ENCODE measurements around the gene MAP3K3.

Gene MAP3K3

DNA sequence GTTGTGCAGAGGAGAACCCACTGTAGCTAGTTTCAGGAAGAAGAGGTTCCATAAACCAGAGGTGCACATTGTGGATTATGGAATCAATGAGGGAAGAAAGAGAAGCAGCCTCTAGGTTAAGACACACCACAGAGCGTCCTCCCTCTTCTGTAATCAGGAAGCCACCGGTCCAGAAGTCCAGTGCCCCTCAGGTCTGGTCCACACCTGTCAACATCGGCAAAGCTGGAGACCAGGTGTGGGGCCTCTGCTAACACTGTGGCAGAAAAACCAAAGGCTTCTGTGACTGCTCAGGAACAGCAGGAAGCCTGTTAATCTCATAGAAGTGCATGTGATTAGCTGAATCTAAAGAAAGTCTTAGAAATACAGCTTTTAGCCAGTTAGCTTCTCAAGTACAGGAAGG, 54.4 kb downstream of the MAP3K3 start:
- no peak for DNase-seq (ENCODE audit: low read depth in 2 of 2)
- TF ChIP-seq, protein P1, sequence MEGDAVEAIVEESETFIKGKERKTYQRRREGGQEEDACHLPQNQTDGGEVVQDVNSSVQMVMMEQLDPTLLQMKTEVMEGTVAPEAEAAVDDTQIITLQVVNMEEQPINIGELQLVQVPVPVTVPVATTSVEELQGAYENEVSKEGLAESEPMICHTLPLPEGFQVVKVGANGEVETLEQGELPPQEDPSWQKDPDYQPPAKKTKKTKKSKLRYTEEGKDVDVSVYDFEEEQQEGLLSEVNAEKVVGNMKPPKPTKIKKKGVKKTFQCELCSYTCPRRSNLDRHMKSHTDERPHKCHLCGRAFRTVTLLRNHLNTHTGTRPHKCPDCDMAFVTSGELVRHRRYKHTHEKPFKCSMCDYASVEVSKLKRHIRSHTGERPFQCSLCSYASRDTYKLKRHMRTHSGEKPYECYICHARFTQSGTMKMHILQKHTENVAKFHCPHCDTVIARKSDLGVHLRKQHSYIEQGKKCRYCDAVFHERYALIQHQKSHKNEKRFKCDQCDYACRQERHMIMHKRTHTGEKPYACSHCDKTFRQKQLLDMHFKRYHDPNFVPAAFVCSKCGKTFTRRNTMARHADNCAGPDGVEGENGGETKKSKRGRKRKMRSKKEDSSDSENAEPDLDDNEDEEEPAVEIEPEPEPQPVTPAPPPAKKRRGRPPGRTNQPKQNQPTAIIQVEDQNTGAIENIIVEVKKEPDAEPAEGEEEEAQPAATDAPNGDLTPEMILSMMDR (IDR thresholded peaks at IDR 0.05; ENCODE audit: low read depth, low read length) = no peak
- no peak overlapping the region for H3K4me3 ChIP-seq (replicated peaks in 1 of 2; ENCODE audit: low read depth in 2 of 2, low read length in 2 of 2)

DNA sequence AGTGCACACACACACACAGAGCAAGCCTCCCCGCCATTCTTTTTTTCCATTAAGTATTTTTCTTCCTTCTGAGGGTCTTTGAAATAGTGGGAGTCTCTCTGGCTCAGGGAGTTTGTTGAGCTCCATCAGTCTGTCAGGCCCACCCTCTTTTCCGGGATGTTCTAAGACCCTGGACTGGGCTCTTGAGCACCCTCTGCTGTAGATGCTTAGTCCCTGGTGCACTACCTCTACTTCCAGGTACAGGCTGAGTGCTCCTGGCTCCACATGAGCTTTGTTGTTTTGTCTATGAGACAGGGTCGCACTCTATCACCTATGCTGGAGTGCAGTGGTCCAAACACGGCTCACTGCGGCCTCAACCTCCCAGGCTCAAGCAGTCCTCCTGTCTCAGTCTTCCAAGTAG, 57.0 kb downstream of the MAP3K3 start:
- DNase-seq (ENCODE audit: low read depth in 2 of 2) = no peak
- TF ChIP-seq, protein P1 (IDR thresholded peaks at IDR 0.05; ENCODE audit: low read depth, low read length) = no peak
- no peak overlapping the region for H3K4me3 ChIP-seq (replicated peaks in 1 of 2; ENCODE audit: low read depth in 2 of 2, low read length in 2 of 2)

DNA sequence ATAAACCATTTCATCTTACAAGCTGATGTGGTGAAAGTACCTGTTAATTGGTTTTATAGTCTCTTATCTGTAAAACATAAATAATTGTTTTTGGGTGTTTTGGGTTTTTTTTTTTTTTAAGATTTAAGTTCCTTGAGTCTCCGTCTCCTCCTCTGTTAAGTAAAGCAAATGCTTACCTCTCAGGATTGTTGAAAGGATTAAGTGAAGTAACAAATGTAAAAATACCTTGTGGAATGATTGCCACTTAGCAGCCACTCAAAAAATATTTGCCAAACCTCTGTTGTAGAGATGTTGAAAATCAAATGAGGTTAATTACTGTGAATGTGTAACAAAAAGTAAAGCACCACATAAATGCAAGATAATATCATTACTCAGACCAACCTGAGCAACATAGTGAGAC, 58.5 kb downstream of the MAP3K3 start:
- no peak for DNase-seq (ENCODE audit: low read depth in 2 of 2)
- no peak overlapping the region for H3K4me3 ChIP-seq (replicated peaks in 1 of 2; ENCODE audit: low read depth in 2 of 2, low read length in 2 of 2)
- TF ChIP-seq, protein P1 (IDR thresholded peaks at IDR 0.05; ENCODE audit: low read depth, low read length) = no peak

DNA sequence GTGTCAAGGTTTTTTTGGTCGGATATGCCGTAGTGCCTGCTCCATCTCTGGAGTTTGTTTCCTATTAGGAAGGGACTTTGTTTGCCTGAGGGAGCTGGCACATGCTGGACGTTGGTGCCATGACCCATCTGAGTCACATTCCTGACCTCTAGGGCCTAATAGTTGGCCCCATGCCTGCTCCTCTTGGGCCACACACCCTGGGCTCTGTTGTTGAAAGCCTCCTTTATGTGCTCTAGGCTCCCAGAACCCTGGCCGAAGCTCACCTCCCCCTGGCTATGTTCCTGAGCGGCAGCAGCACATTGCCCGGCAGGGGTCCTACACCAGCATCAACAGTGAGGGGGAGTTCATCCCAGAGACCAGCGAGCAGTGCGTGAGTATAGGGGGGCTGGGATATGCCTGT, 59.3 kb downstream of the MAP3K3 start:
- TF ChIP-seq, protein P1 (IDR thresholded peaks at IDR 0.05; ENCODE audit: low read depth, low read length) = no peak
- no peak for DNase-seq (ENCODE audit: low read depth in 2 of 2)
- no peak overlapping the region for H3K4me3 ChIP-seq (replicated peaks in 1 of 2; ENCODE audit: low read depth in 2 of 2, low read length in 2 of 2)

DNA sequence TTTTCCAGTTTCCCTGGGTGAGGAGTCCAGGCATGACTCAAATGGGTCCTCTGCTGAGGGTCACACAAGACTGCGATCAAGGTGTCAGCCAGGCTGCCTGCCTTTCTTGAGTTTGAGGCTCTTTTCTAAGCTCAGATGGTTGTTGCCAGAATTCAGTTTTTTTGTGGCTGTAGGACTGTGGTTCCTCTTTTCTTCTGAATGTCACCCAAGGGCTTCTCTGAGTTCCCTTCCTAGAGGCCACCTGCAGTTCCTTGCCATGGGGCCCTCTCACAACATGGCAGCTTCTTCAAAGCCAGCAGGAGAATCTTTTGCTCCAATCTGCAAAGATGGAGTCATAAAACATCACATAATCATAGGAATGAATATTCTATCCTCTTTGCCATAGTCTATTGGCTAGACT, 60.2 kb downstream of the MAP3K3 start:
- DNase-seq (ENCODE audit: low read depth in 2 of 2) = no peak
- H3K4me3 ChIP-seq (replicated peaks in 1 of 2; ENCODE audit: low read depth in 2 of 2, low read length in 2 of 2) = no peak overlapping the region
- TF ChIP-seq, protein P1 (IDR thresholded peaks at IDR 0.05; ENCODE audit: low read depth, low read length) = no peak

DNA sequence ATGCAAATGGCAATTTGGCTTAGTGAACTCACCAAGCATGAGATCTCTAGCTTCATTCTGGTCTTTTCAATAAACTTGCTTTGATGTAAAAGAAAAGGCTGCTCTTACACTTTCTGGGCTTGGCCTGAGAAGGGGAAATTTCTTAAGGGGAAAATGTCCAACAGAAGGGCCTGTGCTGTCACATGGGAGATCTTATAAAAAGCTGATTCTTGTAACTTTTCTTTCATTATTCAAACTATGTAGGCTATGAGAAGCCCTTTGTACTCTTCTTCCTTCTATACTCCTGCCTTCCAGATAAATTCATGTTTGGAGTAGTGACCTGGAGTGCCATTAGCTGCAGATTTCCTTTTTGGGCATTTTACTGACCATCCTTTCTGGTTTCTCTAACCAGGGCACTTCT, 60.8 kb downstream of the MAP3K3 start:
- TF ChIP-seq, protein P1 (IDR thresholded peaks at IDR 0.05; ENCODE audit: low read depth, low read length) = no peak
- H3K4me3 ChIP-seq (replicated peaks in 1 of 2; ENCODE audit: low read depth in 2 of 2, low read length in 2 of 2) = no peak overlapping the region
- no peak for DNase-seq (ENCODE audit: low read depth in 2 of 2)

DNA sequence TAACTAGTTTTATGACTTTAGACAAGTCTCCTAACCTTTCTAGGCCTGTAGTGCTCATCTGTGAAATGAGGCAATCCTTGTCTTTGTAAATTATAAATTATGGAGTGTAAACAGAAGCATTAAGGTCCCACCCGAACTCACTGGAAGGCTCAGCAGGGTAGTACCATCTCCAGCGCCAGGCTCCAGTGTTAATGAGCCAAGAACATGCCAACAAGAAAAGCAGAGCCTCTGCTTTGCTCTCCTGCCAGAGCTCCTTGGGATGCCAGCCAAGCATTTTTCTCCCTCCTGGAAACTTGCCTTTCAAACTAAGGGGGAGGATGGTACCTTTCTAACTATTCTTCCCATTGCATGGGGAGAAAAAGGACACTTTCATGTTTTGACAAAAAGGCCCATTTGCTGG, 62.8 kb downstream of the MAP3K3 start:
- peak in 1 of 2 donors; percentile 54 for DNase-seq (ENCODE audit: low read depth in 2 of 2)
- TF ChIP-seq, protein P1 (IDR thresholded peaks at IDR 0.05; ENCODE audit: low read depth, low read length) = no peak
- H3K4me3 ChIP-seq (replicated peaks in 1 of 2; ENCODE audit: low read depth in 2 of 2, low read length in 2 of 2) = no peak overlapping the region

All from cardiac fibroblast (primary cell).